Stimulated activated memory B cell treated with anti-CD40 and anti-IgM and Interleukin-4, amounts not matched to agents 10 μg/mL and 1 μg/mL and 100 μg/mL, for 72 hours (primary cell): Measurements from ENCODE around the gene TSR1.

Source experiments
- ATAC-seq: fragments of 150-1000 bp; cut with Tn5 transposase; 2 replicates; pipeline ENCODE4 v1.10.0; 2021
- H3K27ac Mint-ChIP-seq: one replicate; pipeline ENCODE4 v1.8.0; 2022; ENCODE audit warnings: mild to moderate bottlenecking, mixed read lengths
- H3K27me3 Mint-ChIP-seq: one replicate; pipeline ENCODE4 v1.8.0; 2022; ENCODE audit warnings: mixed read lengths
- H3K36me3 Mint-ChIP-seq: one replicate; pipeline ENCODE4 v1.8.0; 2022; ENCODE audit warnings: mixed read lengths
- H3K4me1 Mint-ChIP-seq: one replicate; pipeline ENCODE4 v1.8.0; 2022; ENCODE audit warnings: mixed read lengths
- H3K4me3 Mint-ChIP-seq: one replicate; pipeline ENCODE4 v1.8.0; 2022; ENCODE audit warnings: mild to moderate bottlenecking, moderate library complexity, mixed read lengths
- H3K9me3 Mint-ChIP-seq: one replicate; pipeline ENCODE4 v1.8.0; 2022; ENCODE audit warnings: mixed read lengths

Gene TSR1

DNA sequence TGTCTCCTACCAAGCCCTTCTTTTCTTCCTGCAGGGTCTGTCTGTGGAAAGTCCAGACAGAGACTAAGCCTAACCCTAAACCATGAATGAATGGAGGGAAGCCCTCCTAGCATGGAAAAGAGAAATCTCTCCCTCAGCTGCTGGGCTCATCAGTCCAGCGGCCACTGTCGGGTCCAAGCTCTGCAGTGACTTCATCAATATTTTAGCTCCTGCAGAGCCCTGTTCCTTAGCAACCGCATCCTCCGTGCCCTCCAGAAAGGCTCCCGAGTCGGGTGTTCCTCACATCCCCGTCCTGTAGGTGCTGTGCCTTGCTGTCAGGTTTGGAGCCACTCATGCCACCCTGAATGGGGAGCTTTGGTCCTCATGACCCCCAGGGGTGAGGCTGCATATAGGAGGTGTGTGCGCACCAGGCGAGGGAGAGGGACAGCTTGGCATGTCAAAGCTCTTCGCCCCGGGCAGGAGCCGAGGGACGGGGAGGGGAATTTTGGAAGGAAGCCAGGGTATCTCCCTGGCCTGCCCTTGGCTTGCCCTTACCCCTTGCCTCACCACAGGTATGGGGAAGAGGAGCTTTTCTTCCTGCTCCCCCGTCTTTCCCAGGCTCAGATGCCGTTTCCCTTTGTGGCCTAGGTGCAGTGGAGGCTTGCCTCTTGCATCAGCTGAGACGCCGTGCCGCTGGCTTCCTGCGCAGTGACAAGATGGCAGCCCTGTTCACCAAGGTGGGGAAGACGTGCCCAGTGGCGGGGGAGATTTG is 24.9 kb upstream of the TSR1 start:
- no peaks in the 10 kb centered on the region for H3K27me3 Mint-ChIP-seq
- no peaks in the 10 kb centered on the region for H3K4me1 Mint-ChIP-seq

DNA sequence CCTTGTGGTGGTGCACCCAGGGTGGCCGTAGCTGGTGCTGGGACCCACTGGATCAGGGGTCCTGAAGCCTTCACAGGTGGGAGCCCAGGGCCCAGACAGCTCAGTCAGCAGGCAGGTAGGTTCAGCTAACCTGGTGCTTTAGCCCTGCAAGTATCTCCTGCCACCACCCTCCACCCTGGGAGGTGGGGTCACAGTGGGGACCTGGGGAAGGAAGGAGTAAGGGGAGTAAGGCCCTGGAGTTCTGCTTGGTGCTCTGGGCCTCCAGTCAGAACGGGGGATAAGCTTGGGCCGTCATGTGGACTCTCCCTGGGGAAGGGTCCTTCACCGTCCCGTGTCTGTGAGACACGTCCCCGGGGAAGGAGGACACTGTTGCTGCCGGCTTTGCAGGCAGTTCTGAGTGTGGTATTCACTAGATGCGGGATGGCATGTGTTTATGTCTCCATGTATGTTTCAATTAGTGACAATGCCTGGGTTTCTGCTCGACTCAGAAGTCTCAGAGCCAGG is 21.7 kb upstream of the TSR1 start:
- ATAC-seq = no peak
- H3K27ac Mint-ChIP-seq = no peak overlapping the region

More for the DNA sequence above, 24.9 kb upstream of the TSR1 start:
- no peak for ATAC-seq
- Mint-ChIP-seq H3K27ac (no peak overlapping the region), H3K4me3 (no peak overlapping the region), H3K9me3 (no peaks in the 10 kb centered on the region), H3K36me3 (peaks cover 45% of the 10 kb centered on the region)

DNA sequence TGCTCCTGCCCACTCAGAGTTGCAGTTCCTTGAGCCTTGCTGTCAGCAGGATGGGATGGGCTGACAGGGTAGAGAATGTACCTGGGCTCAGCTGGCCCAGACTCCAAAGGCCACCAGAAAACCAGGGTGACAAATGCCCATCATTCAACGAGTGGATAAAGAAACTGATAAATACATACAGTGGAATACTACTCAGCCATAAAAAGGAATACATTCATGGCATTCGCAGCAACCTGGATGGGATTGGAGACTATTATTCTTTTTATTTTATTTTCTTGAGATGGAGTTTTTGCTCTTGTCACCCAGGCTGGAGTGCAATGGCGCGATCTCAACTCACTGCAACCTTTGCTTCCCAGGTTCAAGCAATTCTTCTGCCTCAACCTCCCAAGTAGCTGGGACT is 21.0 kb upstream of the TSR1 start:
- peaks cover 18% of the 10 kb centered on the region for H3K36me3 Mint-ChIP-seq
- no peaks in the 10 kb centered on the region for H3K9me3 Mint-ChIP-seq
- H3K27me3 Mint-ChIP-seq = no peaks in the 10 kb centered on the region
- no peak overlapping the region for H3K27ac Mint-ChIP-seq
- no peak overlapping the region for H3K4me3 Mint-ChIP-seq
- no peaks in the 10 kb centered on the region for H3K4me1 Mint-ChIP-seq
- no peak for ATAC-seq

More for the DNA sequence above, 21.7 kb upstream of the TSR1 start:
- no peaks in the 10 kb centered on the region for H3K4me1 Mint-ChIP-seq
- H3K27me3 Mint-ChIP-seq = no peaks in the 10 kb centered on the region
- peaks cover 26% of the 10 kb centered on the region for H3K36me3 Mint-ChIP-seq
- H3K4me3 Mint-ChIP-seq = no peak overlapping the region
- H3K9me3 Mint-ChIP-seq = no peaks in the 10 kb centered on the region

DNA sequence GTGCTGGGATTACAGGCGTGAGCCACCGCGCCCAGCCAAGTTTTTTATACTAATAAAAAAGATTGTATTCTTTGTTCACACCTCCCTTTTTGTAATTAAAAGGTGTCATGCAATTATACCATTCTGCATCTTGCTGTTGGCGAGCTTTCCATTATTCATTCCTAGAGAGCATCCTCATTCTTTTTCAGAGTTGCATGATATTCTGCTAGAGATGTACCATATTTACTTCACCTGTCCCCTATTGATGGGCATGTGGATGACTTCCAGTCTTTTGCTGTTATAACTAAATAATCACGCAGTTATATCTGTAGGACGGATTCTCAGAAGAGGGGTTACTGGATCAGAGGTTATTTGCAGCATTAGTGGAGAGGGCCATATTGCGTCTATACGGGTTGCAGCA is 18.1 kb upstream of the TSR1 start:
- no peaks in the 10 kb centered on the region for H3K9me3 Mint-ChIP-seq
- H3K4me1 Mint-ChIP-seq = no peaks in the 10 kb centered on the region
- no peak overlapping the region for H3K4me3 Mint-ChIP-seq
- no peaks in the 10 kb centered on the region for H3K27me3 Mint-ChIP-seq
- no peak overlapping the region for H3K27ac Mint-ChIP-seq
- H3K36me3 Mint-ChIP-seq = no peaks in the 10 kb centered on the region
- ATAC-seq = no peak

DNA sequence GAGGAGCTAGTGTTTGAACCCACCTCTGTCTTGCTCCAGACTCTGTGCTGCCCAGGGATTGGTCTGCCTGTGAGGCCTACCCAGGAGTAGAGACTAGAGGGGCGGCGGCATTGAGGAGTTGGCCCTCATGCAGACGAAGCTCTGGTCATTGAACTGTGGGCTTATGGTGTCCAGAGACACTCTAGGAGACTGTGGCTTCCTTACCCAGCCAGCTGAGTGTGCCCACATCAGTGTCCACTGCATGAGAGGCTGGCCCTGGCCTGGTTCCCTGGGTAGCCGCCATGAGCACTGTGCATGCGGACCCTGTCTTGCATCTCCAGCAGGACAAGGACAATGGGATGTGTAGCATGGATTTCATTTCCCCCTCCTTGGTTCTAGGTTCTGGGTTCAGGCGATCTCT is 15.0 kb upstream of the TSR1 start:
- H3K9me3 Mint-ChIP-seq = no peaks in the 10 kb centered on the region
- H3K36me3 Mint-ChIP-seq = no peaks in the 10 kb centered on the region
- no peaks in the 10 kb centered on the region for H3K27me3 Mint-ChIP-seq
- no peak overlapping the region for H3K27ac Mint-ChIP-seq
- H3K4me1 Mint-ChIP-seq = no peaks in the 10 kb centered on the region
- ATAC-seq = no peak
- H3K4me3 Mint-ChIP-seq = no peak overlapping the region

DNA sequence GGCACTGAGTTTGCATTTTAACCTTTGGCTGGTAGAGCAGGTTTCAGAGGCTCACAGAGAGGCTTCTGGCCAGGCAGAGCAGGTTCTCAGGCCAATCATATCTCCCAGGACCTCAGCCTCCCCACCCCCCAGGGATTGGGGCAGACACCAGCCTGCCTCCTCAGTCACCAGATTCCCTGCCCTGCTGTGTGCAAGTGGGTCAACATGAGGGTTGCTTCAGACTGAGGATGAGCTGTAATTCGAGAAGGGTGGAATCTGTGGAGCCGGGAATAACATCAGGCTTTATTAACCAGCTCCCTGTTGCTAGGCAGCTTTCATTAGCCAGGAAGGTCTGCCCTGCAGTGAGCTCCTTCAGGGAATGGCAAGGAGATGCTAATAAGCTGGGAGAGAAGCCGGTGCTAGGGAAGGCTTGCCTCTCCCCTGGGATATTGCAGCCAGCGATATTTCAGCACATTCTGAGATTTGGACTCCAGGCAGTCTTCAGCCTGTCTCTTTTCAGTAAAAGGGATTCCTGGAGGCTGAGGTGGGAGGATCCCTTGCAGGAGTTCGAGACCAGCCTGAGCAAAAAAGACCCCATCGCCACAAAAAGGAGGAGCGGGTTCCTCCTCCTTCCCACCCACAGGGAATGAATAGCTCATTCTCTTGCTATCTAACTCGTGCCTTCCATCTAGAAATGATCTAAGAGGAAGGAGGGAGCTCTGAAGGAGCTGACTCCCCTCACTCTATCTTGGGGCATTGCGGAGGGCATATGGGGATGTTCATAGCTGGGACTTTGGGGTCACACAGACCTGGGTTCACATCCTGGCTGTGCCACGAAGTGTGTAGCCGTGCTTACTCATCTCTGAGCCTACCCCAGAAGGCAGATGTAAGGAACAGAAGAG is 11.8 kb upstream of the TSR1 start:
- H3K27me3 Mint-ChIP-seq = no peaks in the 10 kb centered on the region

DNA sequence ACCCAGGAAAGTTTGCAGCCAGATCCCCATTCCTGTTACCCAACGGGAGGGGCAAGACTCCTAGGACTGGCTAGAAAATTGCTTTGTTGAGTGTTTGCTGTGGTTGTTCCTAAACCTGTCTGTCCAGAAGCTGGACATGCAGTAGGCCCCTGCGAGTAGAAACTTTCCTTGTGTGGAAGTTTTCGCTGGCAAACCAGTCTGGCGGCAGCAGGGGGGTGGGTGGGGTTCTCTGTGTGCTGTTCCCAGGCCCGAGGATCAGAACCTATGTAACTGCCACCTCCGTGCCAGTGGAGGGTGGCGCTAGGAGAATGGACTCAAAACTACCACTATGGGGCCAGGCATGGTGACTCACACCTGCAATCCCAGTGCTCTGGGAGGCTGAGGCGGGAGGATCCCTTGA is 10.2 kb upstream of the TSR1 start:
- Mint-ChIP-seq H3K9me3 (no peaks in the 10 kb centered on the region), H3K36me3 (peaks cover 13% of the 10 kb centered on the region), H3K27me3 (no peaks in the 10 kb centered on the region), H3K4me3 (no peak overlapping the region), H3K27ac (no peak overlapping the region), H3K4me1 (no peaks in the 10 kb centered on the region)
- ATAC-seq = no peak

More for the DNA sequence above, 11.8 kb upstream of the TSR1 start:
- no peaks in the 10 kb centered on the region for H3K9me3 Mint-ChIP-seq
- no peak overlapping the region for H3K27ac Mint-ChIP-seq
- no peak for ATAC-seq
- no peaks in the 10 kb centered on the region for H3K4me1 Mint-ChIP-seq
- no peak overlapping the region for H3K4me3 Mint-ChIP-seq
- H3K36me3 Mint-ChIP-seq = peaks cover 13% of the 10 kb centered on the region

DNA sequence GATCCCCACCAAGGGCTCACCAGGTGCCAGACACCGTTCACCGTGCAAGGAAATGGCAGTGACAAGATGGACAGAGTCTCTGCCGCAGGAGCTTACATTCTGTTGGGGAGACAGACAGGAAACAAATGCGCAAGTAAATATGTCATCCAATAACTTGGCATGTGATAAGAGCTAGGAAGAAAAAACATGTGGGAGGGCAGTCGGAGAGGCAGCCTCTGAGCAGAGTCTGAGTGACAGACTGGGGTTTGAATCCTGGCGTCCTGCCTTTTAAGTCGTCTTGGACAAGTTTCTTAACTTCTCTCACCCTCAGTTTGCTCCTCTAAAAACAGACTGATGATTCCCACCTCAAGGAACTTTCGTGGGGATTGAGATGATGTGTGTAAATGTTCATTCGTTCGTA is 8.3 kb upstream of the TSR1 start:
- Mint-ChIP-seq H3K36me3 (peaks cover 13% of the 10 kb centered on the region), H3K27ac (no peak overlapping the region), H3K4me3 (no peak overlapping the region), H3K4me1 (no peaks in the 10 kb centered on the region), H3K9me3 (no peaks in the 10 kb centered on the region), H3K27me3 (no peaks in the 10 kb centered on the region)
- ATAC-seq = no peak

DNA sequence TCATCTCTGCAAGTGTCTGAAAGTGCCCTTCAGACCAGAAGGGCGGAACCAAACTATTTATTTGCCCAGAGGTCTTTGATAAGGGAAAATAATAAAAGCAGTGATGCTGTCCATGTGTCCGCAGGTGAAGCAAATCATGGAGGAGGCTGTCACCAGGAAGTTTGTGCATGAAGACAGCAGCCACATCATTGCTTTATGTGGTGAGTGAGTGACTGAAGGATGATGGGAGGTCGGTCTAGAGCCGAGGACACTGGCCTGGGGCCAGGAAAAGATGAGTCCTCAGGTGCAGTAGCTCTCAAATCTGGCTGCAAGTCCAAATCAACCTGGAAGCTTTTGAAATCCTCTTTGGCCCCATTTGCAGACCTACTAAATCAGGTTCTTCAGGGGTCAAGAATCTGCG is 7.2 kb upstream of the TSR1 start:
- no peak for ATAC-seq
- no peaks in the 10 kb centered on the region for H3K27me3 Mint-ChIP-seq

DNA sequence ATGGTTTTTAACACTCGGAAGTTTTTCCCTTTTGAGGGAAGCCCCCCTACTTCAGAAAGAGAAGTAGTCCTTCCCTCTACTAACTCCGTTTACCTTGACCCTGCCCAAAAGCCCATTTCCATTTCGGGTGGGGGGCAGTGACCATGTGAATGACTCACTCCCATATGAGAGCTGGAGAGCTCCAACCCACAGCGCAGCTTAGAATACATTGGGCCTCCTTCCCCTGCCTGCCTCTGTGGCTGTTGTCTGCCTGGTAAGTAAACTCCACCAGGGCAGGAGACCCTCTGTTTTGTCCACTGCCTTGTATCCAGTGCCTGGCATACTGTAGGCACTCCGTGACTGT is 2.0 kb upstream of the TSR1 start:
- Mint-ChIP-seq H3K4me3 (peak overlapping the region; percentile 74), H3K27ac (no peak overlapping the region), H3K9me3 (no peaks in the 10 kb centered on the region), H3K36me3 (peaks cover 9% of the 10 kb centered on the region), H3K27me3 (no peaks in the 10 kb centered on the region), H3K4me1 (peaks cover 34% of the 10 kb centered on the region)
- no peak for ATAC-seq

More for the DNA sequence above, 7.2 kb upstream of the TSR1 start:
- Mint-ChIP-seq H3K4me3 (no peak overlapping the region), H3K27ac (no peak overlapping the region), H3K4me1 (peaks cover 7% of the 10 kb centered on the region), H3K36me3 (peaks cover 13% of the 10 kb centered on the region), H3K9me3 (no peaks in the 10 kb centered on the region)

DNA sequence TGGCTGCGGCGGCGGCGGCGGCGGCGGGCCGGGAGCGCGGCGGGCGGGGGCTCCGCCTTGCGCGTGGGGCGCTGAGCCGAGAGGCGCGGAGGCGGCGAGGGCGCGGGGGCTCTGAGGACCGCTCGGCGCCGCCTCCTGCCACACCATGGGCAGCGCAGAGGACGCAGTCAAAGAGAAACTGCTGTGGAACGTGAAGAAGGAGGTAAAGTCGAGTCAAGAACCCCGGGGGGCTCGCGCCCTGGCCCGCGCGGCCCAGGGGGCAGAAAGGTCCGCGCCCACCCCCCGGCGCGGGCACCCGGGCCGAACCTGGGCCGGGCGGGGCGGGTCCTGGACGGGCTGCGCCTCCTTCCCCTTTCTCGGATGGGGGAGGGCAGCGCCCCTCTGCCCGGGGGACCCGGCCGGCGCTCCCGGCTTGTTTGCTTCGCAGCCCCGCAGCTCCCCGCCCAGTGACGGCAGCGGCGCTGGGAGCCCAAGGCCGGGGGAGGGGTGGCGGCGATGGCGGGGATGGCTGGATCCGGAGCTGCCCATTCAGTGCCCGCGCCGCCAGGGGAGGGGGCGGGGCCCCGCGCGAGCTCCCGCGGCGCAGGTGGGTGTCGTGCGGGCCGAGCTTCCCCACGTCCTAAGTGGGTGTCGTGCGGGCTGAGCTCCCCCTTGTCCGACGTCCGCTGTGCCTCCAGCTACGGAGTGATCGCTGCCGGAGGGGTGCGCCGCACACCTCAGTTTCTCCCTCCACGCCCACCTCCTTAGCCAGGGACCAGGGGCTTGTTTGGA is 1.5 kb upstream of the TSR1 start:
- Mint-ChIP-seq H3K4me3 (peak overlapping the region; percentile 98), H3K27ac (peak overlapping the region; percentile 93), H3K4me1 (peaks cover 34% of the 10 kb centered on the region), H3K9me3 (no peaks in the 10 kb centered on the region), H3K27me3 (no peaks in the 10 kb centered on the region), H3K36me3 (peaks cover 9% of the 10 kb centered on the region)
- ATAC-seq = peak; percentile 61

DNA sequence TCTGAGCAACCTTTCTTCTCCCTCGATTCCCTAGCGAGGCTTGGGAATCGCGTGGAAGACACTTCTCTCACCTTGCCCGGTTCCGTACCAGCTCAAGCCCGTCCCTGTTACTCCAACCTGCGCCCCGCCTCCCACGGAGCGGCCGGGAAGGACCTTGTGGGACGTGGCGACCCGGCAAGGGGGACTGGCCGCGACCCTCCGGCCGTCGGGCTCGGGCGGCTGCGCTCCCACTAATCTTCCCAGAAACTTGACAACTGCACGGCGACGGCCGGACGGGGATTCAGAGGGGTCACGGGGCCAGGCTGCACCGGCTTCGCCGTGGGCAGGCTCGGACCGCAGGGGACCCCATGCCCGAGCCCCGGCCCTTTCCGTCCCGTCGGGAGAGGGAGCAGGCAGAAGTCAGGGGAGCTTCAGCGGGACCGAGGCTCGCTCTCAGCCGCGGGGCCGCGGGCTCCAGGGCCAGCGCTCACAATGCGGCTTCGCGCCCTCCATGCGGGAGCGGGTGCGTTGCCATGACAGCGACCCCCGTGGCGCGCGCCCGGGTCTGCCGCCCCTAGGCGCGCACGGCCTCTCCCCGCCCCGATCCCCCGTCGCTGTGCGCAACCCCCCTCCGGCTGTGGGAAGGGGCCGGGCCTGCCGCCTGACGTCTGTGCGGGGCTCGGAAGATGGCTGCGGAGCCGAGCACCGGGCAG is 741 bp upstream of the TSR1 start, which contains the start of gene SGSM2:
SGSM2 (plus strand) TSS at position 650 of the 692 bp plus-strand sequence. CDS start 188 bp downstream, outside the sequence.
- Mint-ChIP-seq H3K27ac (peak within 1 kb of the TSS; percentile 93), H3K9me3 (no peaks in the 10 kb centered on the region), H3K36me3 (peaks cover 9% of the 10 kb centered on the region), H3K4me3 (peak within 1 kb of the TSS; percentile 98), H3K27me3 (no peaks in the 10 kb centered on the region), H3K4me1 (peaks cover 34% of the 10 kb centered on the region)
- peak; percentile 82 for ATAC-seq

DNA sequence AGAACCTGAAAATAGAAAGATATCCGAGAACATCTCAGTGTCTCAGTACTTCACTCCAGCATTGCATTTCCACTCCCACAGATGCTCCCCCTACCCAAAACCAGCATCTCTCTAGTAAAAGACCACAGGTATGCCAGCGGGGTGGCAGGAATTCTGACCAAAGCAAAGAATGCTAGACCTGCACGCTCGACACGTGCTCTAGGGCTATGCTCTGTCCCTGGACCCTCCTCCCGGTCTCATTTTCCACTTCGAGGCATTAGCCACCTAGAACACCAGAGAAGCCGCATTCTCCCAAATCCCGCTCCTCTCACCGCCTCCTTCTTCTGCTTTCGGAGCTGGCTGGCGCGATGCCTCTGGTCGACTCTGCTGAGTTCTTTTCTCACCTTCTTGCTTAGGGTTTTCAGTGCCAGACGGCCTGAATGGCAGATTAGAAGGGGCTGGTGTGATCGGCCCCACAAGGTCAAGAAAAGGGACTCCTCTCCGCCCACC is 487 bp downstream of the TSR1 start:
- Mint-ChIP-seq H3K27ac (peak overlapping the region; percentile 93), H3K4me3 (peak overlapping the region; percentile 98), H3K9me3 (no peaks in the 10 kb centered on the region), H3K36me3 (peaks cover 9% of the 10 kb centered on the region), H3K27me3 (no peaks in the 10 kb centered on the region), H3K4me1 (peaks cover 34% of the 10 kb centered on the region)
- ATAC-seq = no peak

DNA sequence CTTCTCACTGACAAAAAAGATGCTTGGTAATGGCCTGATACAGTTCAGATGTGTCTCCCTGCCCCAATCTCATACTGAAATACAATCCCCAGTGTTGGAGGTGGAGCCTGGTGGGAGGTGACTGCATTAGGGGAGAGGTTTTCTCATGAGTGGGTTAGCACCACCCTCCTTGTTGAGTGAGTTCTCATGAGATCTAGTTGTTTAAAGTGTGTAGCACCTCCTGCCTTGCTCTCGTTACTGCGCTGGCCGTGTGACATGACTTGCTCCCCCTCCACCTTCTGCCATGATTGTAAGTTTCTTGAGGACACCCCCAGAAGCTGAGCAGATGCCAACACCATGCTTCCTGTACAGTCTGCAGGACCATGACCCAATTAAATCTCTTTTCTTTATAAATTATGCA is 5.0 kb downstream of the TSR1 start:
- Mint-ChIP-seq H3K36me3 (peaks cover 28% of the 10 kb centered on the region), H3K27ac (no peak overlapping the region), H3K4me3 (no peak overlapping the region), H3K9me3 (no peaks in the 10 kb centered on the region), H3K4me1 (peaks cover 28% of the 10 kb centered on the region), H3K27me3 (no peaks in the 10 kb centered on the region)
- no peak for ATAC-seq
